GM18498 (cell line): ENCODE data around the gene SAG.

Source experiments
- ATAC-seq: cut with Tn5 transposase; IDR thresholded peaks from one replicate; pipeline ENCODE4 v1.9.1; 2021; ENCODE audit warnings: mild to moderate bottlenecking, moderate library complexity; ENCODE audit not compliant: unreplicated experiment

The SAG gene

GRCh38 chr2:233287871-233288270, 19.7 kb upstream of the SAG start:
- no peak for ATAC-seq

GRCh38 chr2:233288663-233289062, 19.0 kb upstream of the SAG start:
- no peak for ATAC-seq

- no peak for ATAC-seq
Measured at GRCh38 chr2:233289648-233290047, 18.0 kb upstream of the SAG start.

GRCh38 chr2:233290051-233290845, 17.4 kb upstream of the SAG start:
- no peak for ATAC-seq

GRCh38 chr2:233295891-233296290, 11.7 kb upstream of the SAG start:
- no peak for ATAC-seq

- ATAC-seq = no peak
Measured at GRCh38 chr2:233297076-233297475, 10.5 kb upstream of the SAG start.

- ATAC-seq = no peak
Measured at GRCh38 chr2:233300401-233300800, 7.2 kb upstream of the SAG start.

GRCh38 chr2:233301248-233301647, 6.4 kb upstream of the SAG start:
- ATAC-seq = no peak

GRCh38 chr2:233301811-233302210, 5.8 kb upstream of the SAG start:
- ATAC-seq = no peak

GRCh38 chr2:233303252-233303651, 4.4 kb upstream of the SAG start:
- ATAC-seq = no peak

GRCh38 chr2:233311241-233311926, 3.8 kb downstream of the SAG start:
- ATAC-seq = no peak

GRCh38 chr2:233312874-233313273, 5.3 kb downstream of the SAG start:
- no peak for ATAC-seq

GRCh38 chr2:233314180-233314925, 6.7 kb downstream of the SAG start:
- no peak for ATAC-seq

GRCh38 chr2:233317196-233317943, 9.8 kb downstream of the SAG start:
- no peak for ATAC-seq

- no peak for ATAC-seq
Measured at GRCh38 chr2:233319256-233319655, 11.6 kb downstream of the SAG start.

GRCh38 chr2:233320470-233320869, 12.9 kb downstream of the SAG start:
- no peak for ATAC-seq

- ATAC-seq = no peak
Measured at GRCh38 chr2:233321166-233321565, 13.6 kb downstream of the SAG start.

- ATAC-seq = no peak
Measured at GRCh38 chr2:233323851-233324250, 16.2 kb downstream of the SAG start.

GRCh38 chr2:233325256-233325655, 17.6 kb downstream of the SAG start:
- ATAC-seq = no peak

GRCh38 chr2:233325814-233326213, 18.2 kb downstream of the SAG start:
- ATAC-seq = no peak

GRCh38 chr2:233326500-233326899, 18.9 kb downstream of the SAG start:
- no peak for ATAC-seq
